IMR-90 (cell line): ENCODE data around the gene CFAP97D2.

Experiments
- BHLHE40 ChIP-seq: fragments of 150-350 bp; IDR thresholded peaks from 2 replicates; pipeline ENCODE4 v1.6.1; 2016; ENCODE audit warnings: mild to moderate bottlenecking, low read depth, low read length
- CEBPB ChIP-seq: IDR thresholded peaks from 2 replicates; pipeline ENCODE4 v1.6.1; 2012; ENCODE audit warnings: low read depth, low read length, improper control_type of control experiment
- POLR2A ChIP-seq: IDR thresholded peaks from 2 replicates; pipeline ENCODE4 v1.6.1; 2012; ENCODE audit warnings: mild to moderate bottlenecking, low read depth, low read length
- RAD21 ChIP-seq: IDR thresholded peaks from 2 replicates; pipeline ENCODE4 v1.6.1; 2012; ENCODE audit warnings: low read length, improper control_type of control experiment
- USF2 ChIP-seq: fragments of 150-350 bp; IDR thresholded peaks from 2 replicates; pipeline ENCODE4 v1.6.1; 2017; ENCODE audit warnings: mild to moderate bottlenecking, antibody characterized with exemption, low read length, low read depth
- TF ChIP-seq, protein P1 (sequence below): conservative IDR thresholded peaks from 2 replicates; pipeline ENCODE4 v1.5.1; 2012; ENCODE audit warnings: mild to moderate bottlenecking, low read depth, low read length, improper control_type of control experiment

DNA sequence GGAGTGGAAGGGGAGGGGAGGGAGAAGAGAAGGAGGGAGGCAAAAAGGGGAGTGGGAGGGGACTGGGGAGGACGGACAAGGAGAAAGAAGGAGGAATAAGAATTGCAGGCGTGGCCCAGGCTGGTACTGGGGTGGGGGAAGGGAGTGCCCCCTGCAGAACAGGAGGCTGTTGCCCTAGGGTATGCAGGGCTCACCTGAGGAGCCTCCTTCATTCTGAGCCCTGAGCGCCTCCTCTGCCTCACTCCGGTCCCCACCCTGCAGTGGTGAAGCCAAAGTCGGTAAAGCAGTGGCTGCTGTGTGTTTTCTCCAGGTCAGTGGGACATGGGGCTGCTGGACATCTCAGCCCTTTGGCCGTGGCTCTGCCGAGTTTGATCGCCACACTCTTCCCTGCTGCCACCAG, 46.6 kb downstream of the CFAP97D2 start:
- TF ChIP-seq, protein P1, sequence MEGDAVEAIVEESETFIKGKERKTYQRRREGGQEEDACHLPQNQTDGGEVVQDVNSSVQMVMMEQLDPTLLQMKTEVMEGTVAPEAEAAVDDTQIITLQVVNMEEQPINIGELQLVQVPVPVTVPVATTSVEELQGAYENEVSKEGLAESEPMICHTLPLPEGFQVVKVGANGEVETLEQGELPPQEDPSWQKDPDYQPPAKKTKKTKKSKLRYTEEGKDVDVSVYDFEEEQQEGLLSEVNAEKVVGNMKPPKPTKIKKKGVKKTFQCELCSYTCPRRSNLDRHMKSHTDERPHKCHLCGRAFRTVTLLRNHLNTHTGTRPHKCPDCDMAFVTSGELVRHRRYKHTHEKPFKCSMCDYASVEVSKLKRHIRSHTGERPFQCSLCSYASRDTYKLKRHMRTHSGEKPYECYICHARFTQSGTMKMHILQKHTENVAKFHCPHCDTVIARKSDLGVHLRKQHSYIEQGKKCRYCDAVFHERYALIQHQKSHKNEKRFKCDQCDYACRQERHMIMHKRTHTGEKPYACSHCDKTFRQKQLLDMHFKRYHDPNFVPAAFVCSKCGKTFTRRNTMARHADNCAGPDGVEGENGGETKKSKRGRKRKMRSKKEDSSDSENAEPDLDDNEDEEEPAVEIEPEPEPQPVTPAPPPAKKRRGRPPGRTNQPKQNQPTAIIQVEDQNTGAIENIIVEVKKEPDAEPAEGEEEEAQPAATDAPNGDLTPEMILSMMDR, result no peak
- no peak for TF ChIP-seq RAD21
- TF ChIP-seq BHLHE40, result no peak
- TF ChIP-seq POLR2A, result no peak
- no peak for TF ChIP-seq USF2
- TF ChIP-seq CEBPB, result no peak
